Measurements from ENCODE around the gene MT1E. TPM values are rescaled to one million over a fixed set of nuclear protein-coding genes. Genes with fewer than 3 reads are reported as not detected.
A peak's percentile ranks its signal among the peaks of the same experiment; 100 is the strongest.

Gene MT1E
- total and polyA plus RNA-seq, 2 of the 13 experiments (the other 11 are each of a cell fraction or from before 2014, with no cell fraction given) = 110 to 1,072 TPM

GRCh38 chr16:56637814-56638750, 12.5 kb downstream of the MT1E start, which contains the start of gene MT1A (continued):
- TF ChIP-seq, protein P1, sequence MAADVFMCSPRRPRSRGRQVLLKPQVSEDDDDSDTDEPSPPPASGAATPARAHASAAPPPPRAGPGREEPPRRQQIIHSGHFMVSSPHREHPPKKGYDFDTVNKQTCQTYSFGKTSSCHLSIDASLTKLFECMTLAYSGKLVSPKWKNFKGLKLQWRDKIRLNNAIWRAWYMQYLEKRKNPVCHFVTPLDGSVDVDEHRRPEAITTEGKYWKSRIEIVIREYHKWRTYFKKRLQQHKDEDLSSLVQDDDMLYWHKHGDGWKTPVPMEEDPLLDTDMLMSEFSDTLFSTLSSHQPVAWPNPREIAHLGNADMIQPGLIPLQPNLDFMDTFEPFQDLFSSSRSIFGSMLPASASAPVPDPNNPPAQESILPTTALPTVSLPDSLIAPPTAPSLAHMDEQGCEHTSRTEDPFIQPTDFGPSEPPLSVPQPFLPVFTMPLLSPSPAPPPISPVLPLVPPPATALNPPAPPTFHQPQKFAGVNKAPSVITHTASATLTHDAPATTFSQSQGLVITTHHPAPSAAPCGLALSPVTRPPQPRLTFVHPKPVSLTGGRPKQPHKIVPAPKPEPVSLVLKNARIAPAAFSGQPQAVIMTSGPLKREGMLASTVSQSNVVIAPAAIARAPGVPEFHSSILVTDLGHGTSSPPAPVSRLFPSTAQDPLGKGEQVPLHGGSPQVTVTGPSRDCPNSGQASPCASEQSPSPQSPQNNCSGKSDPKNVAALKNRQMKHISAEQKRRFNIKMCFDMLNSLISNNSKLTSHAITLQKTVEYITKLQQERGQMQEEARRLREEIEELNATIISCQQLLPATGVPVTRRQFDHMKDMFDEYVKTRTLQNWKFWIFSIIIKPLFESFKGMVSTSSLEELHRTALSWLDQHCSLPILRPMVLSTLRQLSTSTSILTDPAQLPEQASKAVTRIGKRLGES (CRISPR knock-in tag; IDR thresholded peaks at IDR 0.05; ENCODE audit: borderline replicate concordance) = no peak
- TF ChIP-seq ZNF766 (CRISPR knock-in tag; IDR thresholded peaks at IDR 0.05; ENCODE audit: borderline replicate concordance) (peak; percentile 26; the same call in 1 of the 2 replicates), PATZ1 (CRISPR knock-in tag; IDR thresholded peaks at IDR 0.05) (peak; percentile 53), MED8 (CRISPR knock-in tag; IDR thresholded peaks at IDR 0.05; ENCODE audit: insufficient replicate concordance) (no peak), ZNF263 (CRISPR knock-in tag; IDR thresholded peaks at IDR 0.05) (peak; percentile 81), SAP130 (CRISPR knock-in tag; IDR thresholded peaks at IDR 0.05; ENCODE audit: low read depth) (peak; percentile 35; the same call in 1 of the 2 replicates), ZNF343 (CRISPR knock-in tag; IDR thresholded peaks at IDR 0.05) (0 out of 2 replicates have a peak, but pooled peaks have one; percentile 24), ZBTB38 (CRISPR knock-in tag; IDR thresholded peaks at IDR 0.05) (peak; percentile 87), PAXIP1 (CRISPR knock-in tag; conservative IDR thresholded peaks at IDR 0.05) (peak; percentile 37; the same call in 1 of the 2 replicates), KDM5B (CRISPR knock-in tag; IDR thresholded peaks at IDR 0.05; ENCODE audit: borderline replicate concordance) (peak; percentile 62), NFRKB (IDR thresholded peaks at IDR 0.05) (no peak), ZNF547 (CRISPR knock-in tag; IDR thresholded peaks at IDR 0.05) (0 out of 2 replicates have a peak, but pooled peaks have one; percentile 30)
- TF ChIP-seq, protein P2, sequence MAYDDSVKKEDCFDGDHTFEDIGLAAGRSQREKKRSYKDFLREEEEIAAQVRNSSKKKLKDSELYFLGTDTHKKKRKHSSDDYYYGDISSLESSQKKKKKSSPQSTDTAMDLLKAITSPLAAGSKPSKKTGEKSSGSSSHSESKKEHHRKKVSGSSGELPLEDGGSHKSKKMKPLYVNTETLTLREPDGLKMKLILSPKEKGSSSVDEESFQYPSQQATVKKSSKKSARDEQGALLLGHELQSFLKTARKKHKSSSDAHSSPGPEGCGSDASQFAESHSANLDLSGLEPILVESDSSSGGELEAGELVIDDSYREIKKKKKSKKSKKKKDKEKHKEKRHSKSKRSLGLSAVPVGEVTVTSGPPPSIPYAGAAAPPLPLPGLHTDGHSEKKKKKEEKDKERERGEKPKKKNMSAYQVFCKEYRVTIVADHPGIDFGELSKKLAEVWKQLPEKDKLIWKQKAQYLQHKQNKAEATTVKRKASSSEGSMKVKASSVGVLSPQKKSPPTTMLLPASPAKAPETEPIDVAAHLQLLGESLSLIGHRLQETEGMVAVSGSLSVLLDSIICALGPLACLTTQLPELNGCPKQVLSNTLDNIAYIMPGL (CRISPR knock-in tag; IDR thresholded peaks at IDR 0.05; ENCODE audit: borderline replicate concordance in 1 of 2, low read depth in 1 of 2) = 0 out of 4 replicates have a peak, but pooled peaks of 1 of the 2 experiments have one; percentile 21
- TF ChIP-seq, protein P3, sequence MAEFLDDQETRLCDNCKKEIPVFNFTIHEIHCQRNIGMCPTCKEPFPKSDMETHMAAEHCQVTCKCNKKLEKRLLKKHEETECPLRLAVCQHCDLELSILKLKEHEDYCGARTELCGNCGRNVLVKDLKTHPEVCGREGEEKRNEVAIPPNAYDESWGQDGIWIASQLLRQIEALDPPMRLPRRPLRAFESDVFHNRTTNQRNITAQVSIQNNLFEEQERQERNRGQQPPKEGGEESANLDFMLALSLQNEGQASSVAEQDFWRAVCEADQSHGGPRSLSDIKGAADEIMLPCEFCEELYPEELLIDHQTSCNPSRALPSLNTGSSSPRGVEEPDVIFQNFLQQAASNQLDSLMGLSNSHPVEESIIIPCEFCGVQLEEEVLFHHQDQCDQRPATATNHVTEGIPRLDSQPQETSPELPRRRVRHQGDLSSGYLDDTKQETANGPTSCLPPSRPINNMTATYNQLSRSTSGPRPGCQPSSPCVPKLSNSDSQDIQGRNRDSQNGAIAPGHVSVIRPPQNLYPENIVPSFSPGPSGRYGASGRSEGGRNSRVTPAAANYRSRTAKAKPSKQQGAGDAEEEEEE (CRISPR knock-in tag; IDR thresholded peaks at IDR 0.05; ENCODE audit: borderline replicate concordance) = no peak

Measured in HepG2 (cell line).